EH (cell line): ENCODE measurements around the gene FUCA1.

Source experiments
- DNase-seq: peaks from one replicate; pipeline ENCODE4 v3.0.0-alpha.2; 2015; ENCODE audit warnings: low read depth

FUCA1 gene

GRCh38 chr1:23801338-23801748 lies 66.7 kb downstream of the FUCA1 start:
- DNase-seq: no peak

- peak; percentile 95 for DNase-seq
Measured at GRCh38 chr1:23800400-23801337, 67.4 kb downstream of the FUCA1 start, which contains the start of gene GALE. Gene GALE, minus strand, starts transcription at chr1:23800754. Its CDS starts 1,747 bp downstream, at chr1:23799007.

- peak; percentile 80 for DNase-seq
Measured at GRCh38 chr1:23799570-23800399, 68.3 kb downstream of the FUCA1 start.

GRCh38 chr1:23799255-23799569 lies 68.9 kb downstream of the FUCA1 start:
- DNase-seq: no peak

GRCh38 chr1:23798662-23799142 lies 69.4 kb downstream of the FUCA1 start:
- no peak for DNase-seq

- no peak for DNase-seq
Measured at GRCh38 chr1:23797478-23798448, 70.3 kb downstream of the FUCA1 start.

- DNase-seq: no peak
Measured at GRCh38 chr1:23796466-23797271, 71.4 kb downstream of the FUCA1 start.

GRCh38 chr1:23795676-23796465 lies 72.2 kb downstream of the FUCA1 start:
- no peak for DNase-seq
